Activated naive CD4-positive, alpha-beta T cell (primary cell): ENCODE results near the gene ARID1B.
"Not testable (repeated sequence)": the region's sequence is repeated elsewhere in the genome, so short reads cannot be mapped to it uniquely, and the experiment has no call there.

Experiments
- DNase-seq, 4 experiments: peaks; one replicate each; lab custom pipeline; 2025; lab: John Stamatoyannopoulos, UW

The ARID1B gene

DNA sequence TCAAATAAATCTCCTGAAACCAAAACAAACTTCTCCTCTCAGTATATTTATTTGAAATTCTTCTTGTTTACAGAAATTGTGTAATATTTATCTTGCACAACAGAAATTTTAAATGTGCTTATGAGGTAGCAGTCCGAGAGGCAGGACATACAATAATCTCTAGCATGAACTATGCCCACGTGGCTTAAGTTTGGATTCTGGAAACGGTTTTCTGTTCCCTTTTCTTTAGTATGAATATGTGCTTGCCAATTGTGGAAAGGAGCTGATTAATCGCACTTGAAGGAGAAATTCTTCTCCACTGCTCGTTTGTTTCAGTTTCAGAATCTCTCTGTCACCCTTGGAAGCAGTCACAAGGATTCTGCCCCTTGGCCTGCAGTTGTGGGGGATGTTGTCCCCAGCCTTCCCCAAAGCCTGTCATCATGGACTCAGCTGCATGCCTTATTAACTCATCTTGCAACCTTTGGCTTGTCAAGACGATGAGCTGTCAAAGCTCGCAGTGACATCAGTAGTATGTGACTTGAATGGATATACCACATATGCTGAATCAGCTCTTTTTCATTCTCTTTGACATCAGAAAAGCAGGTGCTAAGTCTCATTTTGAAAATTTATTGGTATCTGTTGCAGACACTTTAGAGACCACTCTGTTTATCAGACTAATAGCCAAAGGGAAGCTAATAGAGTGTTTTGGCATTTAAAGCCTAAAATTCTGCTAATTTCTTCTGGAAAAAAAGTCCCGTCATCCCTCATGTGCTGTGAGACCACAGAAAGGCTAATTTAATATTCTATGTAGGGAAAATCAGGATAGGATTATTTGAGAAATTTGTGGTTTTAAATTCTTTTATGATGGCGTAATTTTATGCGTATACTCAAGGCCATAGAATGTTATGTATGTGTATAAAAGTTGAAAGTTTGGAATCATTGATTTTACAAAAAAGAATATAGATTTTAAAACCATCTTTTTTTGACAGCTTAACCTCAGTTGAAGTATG, 186.8 kb downstream of the ARID1B start:
- no peak for DNase-seq

DNA sequence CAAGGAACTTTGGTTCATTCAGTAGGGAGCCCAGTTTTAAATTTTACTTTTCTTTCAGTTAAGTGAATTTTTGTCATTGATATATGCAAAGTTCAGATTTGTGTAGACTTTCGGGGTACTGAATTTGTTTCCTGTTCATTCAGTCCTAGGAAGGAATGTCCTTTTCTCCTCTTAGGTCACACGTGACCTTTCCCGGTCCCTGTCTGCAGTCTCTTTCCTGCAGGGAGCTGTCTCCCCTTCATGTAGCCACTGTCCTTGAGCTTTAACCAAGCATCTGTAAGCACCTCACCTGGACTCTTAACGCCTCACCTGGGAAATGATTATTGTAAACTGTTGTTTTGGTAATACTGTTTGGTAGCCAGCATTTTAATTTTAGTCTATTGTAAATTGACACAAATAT, 190.7 kb downstream of the ARID1B start:
- no peak for DNase-seq

DNA sequence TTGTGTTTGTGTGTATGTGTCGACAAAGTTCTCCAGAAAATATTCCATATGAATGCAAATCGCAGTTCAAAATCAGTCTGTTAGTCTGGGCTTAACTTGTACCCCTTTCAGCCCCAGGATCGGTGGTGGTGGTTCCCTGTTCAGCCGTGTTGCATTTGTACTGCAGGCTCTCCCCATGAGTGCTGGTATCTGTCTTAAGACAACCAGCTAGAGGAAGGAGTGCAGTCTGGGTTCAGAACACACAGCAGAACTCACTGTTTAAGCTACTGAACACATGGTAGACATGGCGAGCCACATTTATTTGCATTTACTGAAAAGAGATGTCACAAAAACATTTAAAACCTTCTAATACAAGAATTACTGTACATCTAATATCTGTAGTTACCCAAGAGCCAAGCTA, 192.1 kb downstream of the ARID1B start:
- no peak for DNase-seq

DNA sequence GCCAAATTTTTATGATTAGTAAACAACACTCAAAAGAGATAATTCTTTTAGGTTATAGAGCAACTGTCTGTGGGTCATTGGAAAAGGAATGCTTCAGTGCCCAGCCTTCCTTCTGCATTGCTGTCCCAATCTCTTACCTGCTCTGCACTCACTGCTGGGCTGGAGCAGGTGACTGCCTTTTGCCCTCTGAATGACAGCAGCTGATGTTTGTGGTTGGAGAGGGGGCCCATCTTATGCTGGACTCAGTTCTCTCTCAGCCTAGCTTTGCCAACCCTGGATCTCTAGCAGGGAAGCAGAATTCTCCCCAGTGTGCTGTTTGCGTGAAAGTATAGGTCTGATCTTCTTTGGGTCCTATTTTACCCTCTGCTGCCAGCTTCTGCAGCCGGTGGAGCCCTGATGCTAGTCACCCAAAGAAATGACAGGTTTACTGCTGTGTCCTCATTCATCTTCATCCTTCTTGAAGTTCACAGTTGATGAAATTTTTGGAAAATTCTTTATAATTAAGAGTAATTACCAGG, 193.5 kb downstream of the ARID1B start:
- DNase-seq, result no peak

DNA sequence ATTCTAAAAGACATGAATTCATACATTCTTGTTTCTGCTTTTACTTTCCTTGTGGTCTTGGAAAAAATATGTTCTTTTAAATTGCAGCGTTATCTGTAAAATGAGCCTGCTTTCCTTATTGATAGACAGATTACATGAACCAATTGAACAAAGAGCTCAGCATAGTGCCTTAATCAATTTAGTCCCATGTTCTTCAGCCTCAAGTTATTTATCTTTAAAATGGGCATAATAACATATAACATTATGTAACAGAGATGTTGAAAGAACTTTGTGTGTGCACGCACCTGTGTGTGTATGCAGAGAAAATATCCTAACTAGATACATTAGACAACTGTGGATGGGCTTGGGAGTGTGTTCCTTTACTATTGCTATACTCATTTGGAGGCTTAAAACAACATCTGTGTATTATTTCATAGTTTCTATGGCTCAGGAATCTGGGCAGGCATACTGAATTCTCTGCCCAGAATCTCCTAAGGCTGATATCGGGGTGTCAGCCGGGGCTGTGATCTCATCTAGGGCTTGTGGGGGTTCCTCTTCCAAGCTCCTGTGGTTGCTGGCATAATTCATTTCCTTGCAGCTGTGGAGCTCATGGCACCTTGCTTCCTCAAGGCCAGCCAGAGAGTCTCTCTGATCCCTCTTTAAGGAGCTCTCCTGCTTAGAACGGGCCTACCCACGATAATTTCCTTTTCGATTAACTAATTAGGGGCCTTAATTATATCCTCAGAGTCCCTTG, 194.1 kb downstream of the ARID1B start:
- DNase-seq, result no peak

DNA sequence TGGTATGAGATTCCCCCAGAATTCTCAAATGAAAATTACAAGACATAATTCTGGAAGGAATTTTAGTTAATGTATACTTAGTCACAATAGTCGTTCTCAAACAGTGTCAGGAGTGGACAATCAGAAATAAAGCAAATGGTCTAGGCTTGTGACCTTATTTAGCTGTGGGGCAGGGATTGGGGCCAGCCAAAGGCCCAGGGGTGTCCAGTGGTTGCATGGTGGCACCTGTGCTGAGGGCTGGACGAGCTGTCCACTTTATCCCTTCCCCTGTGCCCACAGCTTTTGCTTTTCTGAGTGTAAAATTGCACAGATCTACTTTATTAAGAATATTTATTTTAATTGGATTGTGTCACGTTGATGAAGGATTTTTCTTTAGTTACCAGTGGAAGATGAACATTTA, 195.0 kb downstream of the ARID1B start:
- no peak for DNase-seq

DNA sequence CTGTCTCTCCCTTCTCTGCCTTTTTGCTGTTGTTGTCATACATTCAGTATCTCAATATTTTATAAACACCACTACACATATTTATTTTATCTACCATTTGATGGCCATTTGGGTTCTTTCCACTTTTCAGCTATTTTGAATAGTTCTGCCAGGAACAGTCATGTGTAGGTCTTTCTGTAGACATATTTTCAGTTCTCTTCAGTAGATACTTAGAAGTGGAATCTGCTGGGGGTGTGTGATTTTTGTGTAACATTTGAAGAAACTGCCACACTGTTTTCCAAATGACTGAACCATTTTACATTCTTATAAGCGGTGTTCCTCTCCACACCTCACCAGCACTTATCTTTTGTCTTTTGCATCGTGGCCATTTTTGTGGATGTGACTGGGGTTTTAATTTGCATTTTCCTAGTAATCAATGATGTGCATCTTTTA, 197.7 kb downstream of the ARID1B start:
- no peak for DNase-seq

DNA sequence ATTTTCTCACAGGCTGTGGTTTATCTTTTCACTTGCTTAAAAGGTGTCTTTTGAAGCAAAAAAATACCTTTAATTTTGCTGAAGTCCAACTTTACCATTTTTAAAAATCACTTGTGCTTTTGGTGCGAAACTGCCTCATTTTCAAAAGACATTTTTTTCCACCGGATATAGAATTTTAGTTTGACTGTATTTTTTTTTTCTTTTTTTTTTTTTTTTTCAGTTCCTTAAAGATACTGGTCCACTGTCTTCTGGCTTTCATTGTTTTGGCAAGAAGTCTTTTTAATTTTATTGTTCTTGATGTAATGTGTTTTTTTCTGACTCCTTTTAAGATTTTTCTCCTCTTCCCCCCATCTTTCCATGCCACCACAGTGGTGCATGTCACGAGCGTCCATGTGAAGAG, 198.2 kb downstream of the ARID1B start:
- DNase-seq, result no peak

DNA sequence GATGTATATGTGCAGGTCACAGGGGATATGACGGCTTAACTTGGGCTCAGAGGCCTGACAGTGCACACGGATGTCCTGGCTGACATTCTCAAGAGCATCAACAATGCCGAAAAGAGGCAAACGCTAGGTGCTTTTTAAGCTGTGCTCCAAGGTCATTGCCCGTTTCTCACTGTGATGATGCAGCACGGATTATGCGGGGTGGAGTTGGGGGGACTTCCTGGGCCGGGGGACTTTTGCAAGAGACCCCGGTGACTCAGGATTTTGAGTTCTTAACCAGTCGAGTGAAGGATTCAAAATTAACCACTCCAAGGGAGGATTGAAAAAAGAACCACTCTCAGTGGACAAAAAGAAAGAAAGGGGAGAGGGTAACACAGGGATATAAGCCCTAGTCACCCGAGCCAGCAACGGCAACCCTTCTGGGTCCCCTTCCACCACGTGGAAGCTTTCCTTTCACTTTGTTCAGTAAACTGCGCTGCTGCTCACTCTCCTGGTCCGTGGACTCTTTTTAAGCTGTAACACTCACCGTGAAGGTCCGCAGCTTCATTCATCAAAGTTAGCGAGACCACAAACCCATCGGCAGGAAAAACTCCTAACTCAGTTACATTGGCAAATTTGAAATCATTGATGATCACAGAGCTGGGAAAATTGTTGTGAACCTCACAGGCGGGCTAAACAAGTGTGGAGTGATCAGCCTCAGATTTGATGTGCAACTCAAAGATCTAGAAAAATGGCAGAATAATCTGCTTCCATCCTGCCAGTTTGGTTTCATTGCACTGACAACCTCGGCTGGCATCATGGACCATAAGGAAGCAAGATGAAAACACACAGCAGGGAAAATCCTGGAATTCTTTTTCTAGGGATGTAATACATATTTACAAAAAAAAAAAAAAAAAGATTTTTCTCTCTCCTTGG, 199.3 kb downstream of the ARID1B start:
- no peak for DNase-seq

DNA sequence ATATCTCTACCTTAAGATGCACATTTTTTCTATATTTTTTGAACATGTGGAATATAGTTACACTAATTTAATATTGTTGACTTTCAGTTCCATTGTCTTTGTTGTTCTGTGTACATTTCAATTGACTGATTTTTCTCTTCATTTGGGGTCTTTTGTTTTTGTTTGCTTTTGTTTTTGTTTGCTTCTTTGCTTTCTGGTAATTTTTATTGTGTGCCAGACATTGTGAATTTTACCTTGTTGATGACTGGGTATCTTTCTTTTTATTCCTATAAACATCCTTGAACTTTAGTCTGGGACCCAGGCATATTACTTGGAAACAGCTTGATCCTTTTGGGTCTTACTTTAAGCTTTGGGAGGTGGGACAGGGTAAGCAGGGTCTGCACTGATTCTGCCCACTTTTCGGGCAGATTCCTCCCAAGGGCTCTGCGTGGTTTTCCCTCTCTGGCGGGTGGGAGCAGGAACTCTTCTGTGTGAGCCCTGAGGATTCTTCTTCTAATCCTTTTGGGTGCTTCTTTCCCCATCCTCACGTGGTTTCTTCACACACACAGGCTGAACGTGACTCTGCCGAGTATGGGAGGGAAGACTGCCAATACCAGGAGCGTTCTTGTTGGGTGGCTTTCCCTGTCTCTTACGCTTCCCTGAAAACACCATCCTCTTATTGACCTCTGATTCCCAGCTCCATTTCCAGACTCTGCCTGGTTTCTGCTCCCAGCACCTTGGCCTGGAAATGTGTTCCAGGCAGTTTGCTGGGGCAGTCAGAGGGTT, 200.5 kb downstream of the ARID1B start:
- no peak for DNase-seq

DNA sequence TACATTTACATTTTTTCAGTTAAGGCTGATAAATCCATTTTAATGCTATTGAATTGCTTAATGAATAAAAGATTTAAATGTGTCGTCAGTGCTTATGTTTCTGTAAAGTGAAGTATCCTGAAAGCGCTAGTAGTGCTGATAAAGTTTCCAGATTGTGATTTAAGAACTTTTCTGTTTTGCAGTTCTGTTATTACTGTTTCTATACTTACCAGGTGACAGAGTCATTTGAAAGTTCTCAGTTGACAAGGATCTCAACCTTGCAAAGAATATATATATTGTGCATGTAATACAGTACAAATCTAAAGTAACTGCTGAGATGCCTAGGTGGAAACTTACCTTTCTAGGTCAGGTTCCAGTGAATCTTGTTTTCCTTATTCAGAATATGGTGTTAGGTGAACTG, 201.8 kb downstream of the ARID1B start:
- no peak for DNase-seq

DNA sequence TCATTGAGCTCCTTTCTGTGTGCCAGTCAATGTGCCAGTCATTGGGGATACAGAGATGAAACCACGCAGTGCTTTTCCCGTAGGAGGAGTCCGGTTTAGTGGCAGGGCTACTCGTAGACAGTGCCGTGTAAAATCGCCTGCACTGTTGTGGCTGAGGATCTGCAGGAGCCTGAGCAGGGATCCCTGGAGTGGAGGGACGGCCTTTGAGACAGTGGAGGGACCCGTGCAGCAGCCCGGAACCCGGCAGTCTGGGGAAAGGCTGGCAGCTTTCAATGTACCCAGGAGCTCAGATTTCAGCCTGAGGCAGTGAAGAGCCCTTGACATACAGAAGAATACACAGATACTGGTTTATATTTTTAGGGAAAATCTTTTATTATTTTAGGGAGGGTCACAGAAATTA, 203.3 kb downstream of the ARID1B start:
- no peak for DNase-seq

DNA sequence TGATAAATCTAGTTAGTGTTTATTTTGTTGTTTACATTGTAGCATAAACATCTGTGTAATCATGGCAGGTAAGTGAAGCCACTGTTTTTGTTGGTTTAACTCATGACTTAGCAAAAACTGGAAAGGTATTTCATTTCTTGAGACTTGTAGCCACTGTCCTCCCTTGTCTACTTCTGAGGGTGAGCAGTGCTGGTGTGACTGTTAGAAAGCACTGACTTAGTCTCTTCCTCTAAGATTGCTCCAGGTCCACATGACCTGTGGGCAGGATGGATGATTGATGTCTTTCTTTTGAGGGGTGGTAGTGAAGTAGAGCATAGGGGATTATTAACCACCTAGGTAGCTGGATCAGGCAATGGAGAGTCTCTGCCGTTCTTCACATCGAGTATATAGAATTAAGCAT, 203.8 kb downstream of the ARID1B start:
- DNase-seq, result no peak

DNA sequence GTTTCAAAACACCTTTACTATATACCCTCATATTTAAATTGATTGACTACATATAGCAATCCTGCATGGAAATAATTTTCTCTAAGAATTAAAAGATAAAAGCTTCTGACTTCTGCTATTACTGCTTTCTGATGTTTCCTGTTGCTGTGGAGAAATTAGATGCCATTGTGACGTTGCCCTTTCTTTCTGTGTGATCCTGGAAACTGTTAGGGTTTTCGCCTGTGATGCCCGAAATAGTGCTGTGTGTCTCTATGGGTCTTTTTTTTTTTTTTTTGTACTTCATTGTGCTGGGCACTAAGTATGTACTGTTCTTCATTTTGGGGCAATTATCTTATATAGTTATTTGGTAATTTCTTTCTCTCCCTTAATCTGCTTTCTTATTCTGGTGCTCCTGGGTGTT, 205.0 kb downstream of the ARID1B start:
- no peak for DNase-seq

DNA sequence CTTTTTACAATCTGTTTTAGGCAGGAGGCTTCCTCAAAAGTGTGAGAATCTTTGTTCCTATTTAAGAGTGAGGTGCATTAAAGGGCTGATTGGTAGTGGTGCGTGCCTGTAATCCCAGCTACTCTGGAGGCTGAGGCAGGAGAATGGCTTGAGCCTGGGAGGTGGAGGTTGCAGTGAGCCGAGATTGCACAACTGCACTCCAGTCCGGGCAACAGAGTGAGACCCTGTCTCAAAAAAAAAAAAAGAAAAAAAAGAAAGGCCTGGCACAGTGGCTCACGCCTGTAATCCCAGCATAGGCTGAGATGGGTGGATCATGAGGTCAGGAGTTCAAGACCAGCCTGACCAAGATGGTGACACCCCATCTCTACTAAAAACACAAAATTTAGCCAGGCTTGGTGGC, 205.7 kb downstream of the ARID1B start:
- not testable (repeated sequence) for DNase-seq

DNA sequence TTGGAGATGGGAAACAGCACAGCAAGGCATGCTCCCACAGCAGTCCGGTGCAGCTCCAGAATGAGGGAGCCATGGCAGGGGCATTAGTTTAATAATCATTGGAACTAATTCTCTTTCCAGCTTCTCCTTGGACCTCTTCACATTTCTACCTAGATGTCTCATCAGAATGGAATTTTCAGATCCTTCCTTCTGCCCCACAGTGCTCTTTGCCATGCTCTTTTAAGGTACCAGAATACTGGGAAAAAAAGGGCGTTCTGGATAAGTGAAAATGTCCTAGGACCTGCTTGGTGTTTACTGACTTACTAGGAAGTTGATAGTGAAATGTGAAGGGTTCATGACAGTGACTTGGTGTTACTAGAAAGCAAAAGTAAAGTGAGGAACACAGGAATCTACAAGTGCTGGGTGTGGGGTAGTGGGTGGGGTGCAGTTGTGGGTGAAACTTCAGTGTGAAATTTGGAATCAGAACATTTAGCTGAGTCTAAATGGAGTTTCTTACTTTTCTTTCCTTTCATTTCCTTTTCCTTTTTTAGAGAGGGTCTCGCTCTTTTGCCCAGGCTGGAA, 207.1 kb downstream of the ARID1B start:
- no peak for DNase-seq

DNA sequence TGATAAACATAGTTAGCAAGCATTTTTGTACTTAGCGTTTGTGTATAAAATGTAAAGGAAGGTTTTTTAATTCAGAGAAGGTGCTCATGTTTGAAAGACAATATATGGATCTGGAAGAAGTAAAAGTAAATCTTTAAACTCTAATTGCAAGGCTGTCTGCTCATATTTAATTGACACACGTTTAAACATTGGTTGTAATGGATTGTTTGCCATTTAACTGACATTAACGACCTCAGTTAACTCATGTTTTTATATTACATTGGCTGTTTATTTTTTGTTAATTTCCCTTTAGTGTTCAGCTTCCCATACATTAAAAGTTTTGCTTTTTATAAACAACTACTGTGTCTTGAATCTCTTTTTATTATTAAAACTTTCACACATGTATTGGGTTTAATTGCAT, 208.1 kb downstream of the ARID1B start:
- no peak for DNase-seq

DNA sequence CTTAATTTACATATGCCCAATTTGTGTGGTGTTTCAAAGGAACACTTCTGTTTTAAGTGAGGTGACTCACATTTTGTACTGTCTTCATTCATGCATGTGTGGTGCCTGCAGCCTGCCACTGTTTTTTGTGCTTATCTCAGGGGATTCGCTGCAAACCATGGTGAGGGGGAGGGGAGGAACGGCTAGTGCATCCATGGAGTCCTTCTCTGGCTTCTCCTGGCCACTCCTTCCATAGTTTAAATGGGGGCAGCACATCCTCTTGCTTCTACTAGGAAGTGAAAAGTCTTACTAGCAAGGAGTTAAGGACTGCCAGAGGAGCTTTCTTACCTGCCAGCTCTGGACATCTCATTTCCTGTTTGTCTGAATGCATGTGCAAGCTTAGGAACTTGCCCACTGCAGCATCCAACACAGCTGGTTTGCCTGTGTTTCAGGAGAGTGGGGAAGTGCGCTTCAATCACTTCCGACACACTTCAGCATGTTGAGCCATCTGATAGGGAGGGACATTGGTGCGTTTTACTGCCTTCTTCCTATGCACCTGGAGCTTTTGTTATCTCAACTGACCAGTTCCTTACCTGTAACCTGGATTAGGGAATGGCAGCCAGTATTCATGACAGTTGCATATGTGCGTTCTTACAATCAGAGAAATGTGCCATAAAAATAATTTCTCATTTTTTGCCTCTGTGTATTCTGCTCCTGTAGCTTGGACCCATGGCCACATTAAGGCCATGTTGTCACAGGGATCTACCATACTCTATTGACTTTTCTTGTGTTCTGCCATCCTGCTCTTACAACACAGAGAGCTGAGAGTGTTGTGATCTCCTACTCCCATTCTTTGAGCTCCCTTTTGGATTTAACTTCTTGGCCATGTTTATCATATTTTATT, 211.3 kb downstream of the ARID1B start:
- no peak for DNase-seq

DNA sequence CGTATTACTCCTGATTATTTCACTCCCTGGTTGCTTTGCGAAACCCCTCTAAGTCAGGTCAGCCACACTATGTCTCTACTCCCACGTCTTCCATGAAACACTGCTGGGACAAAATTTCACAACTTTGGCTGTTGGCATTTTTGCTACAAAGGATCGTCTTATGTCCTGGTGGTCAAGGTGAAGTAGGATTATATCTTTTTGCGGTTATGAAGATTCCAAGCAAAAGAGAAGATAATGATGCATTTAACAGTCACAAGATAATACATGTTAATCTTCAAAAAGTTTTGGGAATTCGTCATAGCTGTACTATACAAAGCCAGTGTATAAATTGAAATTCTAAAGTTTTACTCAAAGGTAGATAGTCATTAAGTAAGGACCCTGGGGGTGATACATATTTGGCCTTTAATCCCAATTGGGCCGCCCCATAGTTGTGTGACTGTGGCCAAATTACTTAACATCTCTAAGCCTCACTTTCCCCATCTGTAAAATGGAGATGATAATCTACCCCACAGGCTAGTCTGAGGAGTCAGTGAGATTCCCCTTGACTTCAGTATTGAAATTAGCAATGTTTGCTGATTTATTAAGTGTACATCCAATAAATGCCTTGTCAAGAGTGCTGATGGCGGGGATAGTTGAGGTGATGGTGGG, 212.1 kb downstream of the ARID1B start:
- no peak for DNase-seq
